ENCODE measurements around the gene TRIM2.

Gene TRIM2

GRCh38 chr4:153333874-153334273, 129.6 kb downstream of the TRIM2 start:
- DNase-seq (ENCODE audit: low read depth): no peak

GRCh38 chr4:153335665-153336064, 131.4 kb downstream of the TRIM2 start:
- DNase-seq (ENCODE audit: low read depth): no peak

- no peak for DNase-seq (ENCODE audit: low read depth)
Observed at GRCh38 chr4:153337686-153338085, 133.4 kb downstream of the TRIM2 start.

- DNase-seq (ENCODE audit: low read depth): no peak
Observed at GRCh38 chr4:153341575-153342090, 137.4 kb downstream of the TRIM2 start.

- no peak for DNase-seq (ENCODE audit: low read depth)
Observed at GRCh38 chr4:153342751-153343552, 138.7 kb downstream of the TRIM2 start.

GRCh38 chr4:153344131-153345011, 140.1 kb downstream of the TRIM2 start, which contains the start of gene MND1:
MND1 (plus strand) TSS chr4:153344688; CDS start chr4:153344738, 50 bp downstream.
- DNase-seq (ENCODE audit: low read depth): peak; percentile 83

GRCh38 chr4:153345012-153345981, 141.1 kb downstream of the TRIM2 start:
- DNase-seq (ENCODE audit: low read depth): peak; percentile 20

GRCh38 chr4:153346031-153346430, 141.8 kb downstream of the TRIM2 start:
- DNase-seq (ENCODE audit: low read depth): no peak

GRCh38 chr4:153346563-153346962, 142.3 kb downstream of the TRIM2 start:
- no peak for DNase-seq (ENCODE audit: low read depth)

GRCh38 chr4:153347117-153347516, 142.9 kb downstream of the TRIM2 start:
- no peak for DNase-seq (ENCODE audit: low read depth)

- DNase-seq (ENCODE audit: low read depth): no peak
Observed at GRCh38 chr4:153348006-153348405, 143.8 kb downstream of the TRIM2 start.

- DNase-seq (ENCODE audit: low read depth): no peak
Observed at GRCh38 chr4:153349206-153349805, 145.1 kb downstream of the TRIM2 start.

- no peak for DNase-seq (ENCODE audit: low read depth)
Observed at GRCh38 chr4:153362184-153362583, 157.9 kb downstream of the TRIM2 start.

- no peak for DNase-seq (ENCODE audit: low read depth)
Observed at GRCh38 chr4:153364061-153364460, 159.8 kb downstream of the TRIM2 start.

- DNase-seq (ENCODE audit: low read depth): no peak
Observed at GRCh38 chr4:153365003-153365402, 160.8 kb downstream of the TRIM2 start.

- DNase-seq (ENCODE audit: low read depth): no peak
Observed at GRCh38 chr4:153366486-153366885, 162.2 kb downstream of the TRIM2 start.

- no peak for DNase-seq (ENCODE audit: low read depth)
Observed at GRCh38 chr4:153367092-153367491, 162.8 kb downstream of the TRIM2 start.

- no peak for DNase-seq (ENCODE audit: low read depth)
Observed at GRCh38 chr4:153369021-153369420, 164.8 kb downstream of the TRIM2 start.

GRCh38 chr4:153371701-153372234, 167.5 kb downstream of the TRIM2 start:
- DNase-seq (ENCODE audit: low read depth): no peak

- no peak for DNase-seq (ENCODE audit: low read depth)
Observed at GRCh38 chr4:153372967-153373562, 168.8 kb downstream of the TRIM2 start.

All from stimulated activated CD8-positive, alpha-beta memory T cell treated with anti-CD3 and anti-CD28 coated beads, Interleukin-15, amount 100 ng/mL, for 1 hour (primary cell).